Liver (tissue), 3 donors: Measurements from ENCODE around the gene MBD6.

Source experiments
- ATF3 ChIP-seq: IDR thresholded peaks from 2 replicates; pipeline ENCODE4 v1.6.1; 2016; ENCODE audit warnings: antibody characterized with exemption
- CTCF ChIP-seq: fragments of 150-350 bp; IDR thresholded peaks from 2 replicates; pipeline ENCODE4 v1.5.1; 2017; ENCODE audit warnings: improper control_type of control experiment, low read depth, low read length; ENCODE audit not compliant: missing input control
- EGR1 ChIP-seq, 2 donors: IDR thresholded peaks; 2 replicates each; pipeline ENCODE4 v1.6.1; 2016 to 2018; ENCODE audit warnings: antibody characterized with exemption in 2 of 2, low read depth in 2 of 2
- FOXA1 ChIP-seq: IDR thresholded peaks from 2 replicates; pipeline ENCODE4 v1.6.1; 2016; ENCODE audit warnings: antibody characterized with exemption
- HNF4G ChIP-seq: IDR thresholded peaks from 2 replicates; pipeline ENCODE4 v1.6.1; 2016; ENCODE audit warnings: antibody characterized with exemption
- MAX ChIP-seq: IDR thresholded peaks from 2 replicates; pipeline ENCODE4 v1.6.1; 2016; ENCODE audit warnings: antibody characterized with exemption
- RAD21 ChIP-seq, 2 donors: IDR thresholded peaks; 2 replicates each; pipeline ENCODE4 v1.6.1; 2016; ENCODE audit warnings: antibody characterized with exemption in 2 of 2, mild to moderate bottlenecking in 2 of 2
- RXRA ChIP-seq, 2 donors: IDR thresholded peaks; 2 replicates each; pipeline ENCODE4 v1.6.1; 2017 to 2018; ENCODE audit warnings: antibody characterized with exemption in 2 of 2, mild to moderate bottlenecking in 1 of 2
- TAF1 ChIP-seq: conservative IDR thresholded peaks from 2 replicates; pipeline ENCODE4 v1.6.1; 2016; ENCODE audit warnings: antibody characterized with exemption, mild to moderate bottlenecking
- YY1 ChIP-seq: IDR thresholded peaks from 2 replicates; pipeline ENCODE4 v1.6.1; 2016; ENCODE audit warnings: antibody characterized with exemption, mild to moderate bottlenecking
- ZBTB33 ChIP-seq: IDR thresholded peaks from 2 replicates; pipeline ENCODE4 v1.6.1; 2016; ENCODE audit warnings: antibody characterized with exemption
- donor health status: healthy.
- donor health status: healthy.

GRCh38 chr12:57548013-57548315 lies 25.3 kb downstream of the MBD6 start:
- no peak for TF ChIP-seq CTCF
- no peak for TF ChIP-seq RXRA (IDR thresholded peaks at IDR 0.05)
- TF ChIP-seq HNF4G, result no peak
- TF ChIP-seq ATF3, result no peak
- TF ChIP-seq RAD21 (IDR thresholded peaks at IDR 0.05), result no peak
- no peak for TF ChIP-seq TAF1
- no peak for TF ChIP-seq YY1
- no peak for TF ChIP-seq EGR1 (IDR thresholded peaks at IDR 0.05; ENCODE audit: low read depth in 2 of 2)
- TF ChIP-seq ZBTB33, result no peak
- TF ChIP-seq MAX, result no peak
- TF ChIP-seq FOXA1, result no peak
